K562 (cell line): ENCODE data around the gene SAE1. TPM values are rescaled to one million over a fixed set of nuclear protein-coding genes. Genes with fewer than 3 reads are reported as not detected.

Experiments
- AFF4 ChIP-seq: sonication (generic); formaldehyde crosslinking; IDR thresholded peaks from 2 replicates; pipeline ENCODE4 v1.8.0; 2023; ENCODE audit warnings: mild to moderate bottlenecking, missing genetic modification reagents
- CBX2 ChIP-seq: fragments of 200-600 bp; sonication (generic); IDR thresholded peaks from one replicate; pipeline ENCODE4 v1.6.1; 2012; ENCODE audit warnings: mild to moderate bottlenecking, low read length, inconsistent platforms; ENCODE audit not compliant: insufficient read depth, poor library complexity, severe bottlenecking
- COPS2 ChIP-seq: fragments of 450-650 bp; conservative IDR thresholded peaks from 2 replicates; pipeline ENCODE4 v1.6.1; 2016; ENCODE audit warnings: mild to moderate bottlenecking, moderate library complexity
- EGR1 ChIP-seq: fragments of 450-650 bp; conservative IDR thresholded peaks from 2 replicates; pipeline ENCODE4 v1.6.1; 2017; ENCODE audit warnings: mild to moderate bottlenecking
- FIP1L1 ChIP-seq: fragments of 200-400 bp; formaldehyde crosslinking; IDR thresholded peaks from 2 replicates; pipeline ENCODE4 v1.6.1; 2018; ENCODE audit warnings: mild to moderate bottlenecking, low read depth, low read length; ENCODE audit not compliant: poor library complexity, severe bottlenecking
- NCOA1 ChIP-seq: fragments of 450-650 bp; IDR thresholded peaks from 2 replicates; pipeline ENCODE4 v1.6.1; 2016; ENCODE audit warnings: low read depth
- RAD21 ChIP-seq, 2 experiments: fragments of 250-450 bp in 1 of 2; fragments of 450-650 bp in 1 of 2; sonication (Bioruptor Pico) in 1 of 2; formaldehyde crosslinking in 1 of 2; IDR thresholded peaks in 1 of 2; conservative IDR thresholded peaks in 1 of 2; 2 replicates each; pipeline versions ENCODE4 v1.4.0 to v1.8.0; 2020 to 2022; ENCODE audit warnings: mild to moderate bottlenecking in 2 of 2, moderate library complexity in 1 of 2
- RBM34 ChIP-seq: fragments of 200-400 bp; formaldehyde crosslinking; IDR thresholded peaks from 2 replicates; pipeline ENCODE4 v1.6.1; 2018; ENCODE audit warnings: low read length, borderline replicate concordance; ENCODE audit not compliant: insufficient read depth
- RHOXF2B ChIP-seq: fragments of 250-450 bp; sonication (Bioruptor Pico); conservative IDR thresholded peaks from 2 replicates; pipeline ENCODE4 v1.5.1; 2021
- TAL1 ChIP-seq: fragments of 450-650 bp; IDR thresholded peaks from 2 replicates; pipeline ENCODE4 v1.6.1; 2016; ENCODE audit warnings: mild to moderate bottlenecking
- ZBTB33 ChIP-seq: sonication (generic); formaldehyde crosslinking; IDR thresholded peaks from 2 replicates; pipeline ENCODE4 v1.8.1; 2023; ENCODE audit warnings: mild to moderate bottlenecking, missing genetic modification reagents
- ZNF174 ChIP-seq: fragments of 250-450 bp; sonication (Bioruptor Pico); IDR thresholded peaks from 2 replicates; pipeline ENCODE4 v1.4.0; 2020; ENCODE audit warnings: mild to moderate bottlenecking
- ZNF507 ChIP-seq: conservative IDR thresholded peaks from 2 replicates; pipeline ENCODE4 v1.6.1; 2017; ENCODE audit warnings: missing genetic modification characterization, missing compliant biosample characterization
- ZNF583 ChIP-seq: fragments of 250-450 bp; sonication (Bioruptor Pico); IDR thresholded peaks from 2 replicates; pipeline ENCODE4 v1.4.0; 2020
- polyA plus RNA-seq, 8 experiments: library from polyadenylated mRNA; depleted of rRNA in 4 of 8; stranded (reverse) in 5 of 8; unstranded in 3 of 8; fragments of >200 nt; fragmentation: Nextera tagmentation in 2 of 8; fragmentation: Illumina TruSeq in 1 of 8; extraction: Ambion mirVana in 2 of 8; extraction: Trizol in 1 of 8; gene quantifications; 2 replicates each; pipeline versions ENCODE4 v1.2.1 to v1.2.3, GENCODE V29; 2011 to 2014; ENCODE audit warnings: inconsistent platforms in 1 of 8, missing spikeins in 1 of 8
- total RNA-seq, 7 experiments: library from RNA; depleted of rRNA in 6 of 7; stranded (reverse); fragments of >200 nt in 6 of 7; fragmentation: Illumina TruSeq in 2 of 7; extraction: Trizol in 2 of 7; gene quantifications; 2 replicates each; pipeline versions ENCODE4 v1.2.1 to v1.2.3, GENCODE V29; 2011 to 2021; ENCODE audit warnings: low replicate concordance in 1 of 7

The SAE1 gene
- total and polyA plus RNA-seq, 9 of the 15 experiments (the other 6 are each of a cell fraction or from before 2014, with no cell fraction given): 82.8 to 299 (median 217) TPM

- TF ChIP-seq AFF4 (no peak), TAL1 (no peak), ZNF174 (CRISPR knock-in tag) (no peak), ZNF507 (tag) (no peak), FIP1L1 (no peak), CBX2 (no peak), RAD21 (CRISPR knock-in tag; conservative IDR thresholded peaks at IDR 0.05 in 1 of 2, IDR thresholded peaks at IDR 0.05 in 1 of 2) (no peak), RBM34 (no peak), EGR1 (no peak), NCOA1 (no peak), ZBTB33 (no peak), COPS2 (no peak), ZNF583 (CRISPR knock-in tag) (no peak), RHOXF2B (CRISPR knock-in tag) (no peak)
These were observed 56.7 kb downstream of the SAE1 start (continued) for GRCh38 chr19:47187335-47187655.
